K562 (cell line): ENCODE measurements around the gene SLCO3A1. TPM values are rescaled to one million over a fixed set of nuclear protein-coding genes. Genes with fewer than 3 reads are reported as not detected.

Experiments used
- ATAC-seq: fragments of 200-7000 bp; cut with Tn5 transposase; 3 replicates; pipeline ENCODE4 v1.9.1; 2020; ENCODE audit warnings: moderate library complexity
- BruUV-seq: library from RNA; stranded (reverse); fragments of 400-500 nt; replicated peaks from 2 replicates; lab custom pipeline; 2021; lab: Mats Ljungman, UMichigan
- CTCF ChIA-PET: fragments of 300-600 bp; formaldehyde crosslinking; extraction: SDS; loops from one replicate; lab custom pipeline; 2021; ENCODE audit warnings: low intra/inter-chr PET ratio; lab: Yijun Ruan, JAX
- POLR2A ChIA-PET: fragments of 300-600, 350-650 bp; sonication (Branson Sonifier 250); formaldehyde crosslinking; extraction: SDS; loops from one replicate; lab custom pipeline; 2021; ENCODE audit warnings: antibody characterized with exemption, inconsistent platforms; lab: Yijun Ruan, JAX
- DNase-seq, 4 experiments: peaks; one replicate each; pipeline versions ENCODE4 v3.0.0 to v3.0.0-alpha.2; 2011 to 2018; ENCODE audit warnings: low spot score in 3 of 4, mixed read lengths in 3 of 4; ENCODE audit errors: extremely low read depth in 1 of 4
- FAIRE-seq: peaks from 2 replicates; lab custom pipeline; 2011; peaks lifted over from hg19 to GRCh38; lab: Jason Lieb, UNC
- H2AFZ ChIP-seq: 2 replicates; pipeline ENCODE4 v1.6.0; 2011; ENCODE audit warnings: low read depth, low read length, control low read depth, inconsistent platforms
- H3K27ac ChIP-seq: fragments of 200-600 bp; 3 replicates; pipeline ENCODE4 v1.8.0; 2011; ENCODE audit warnings: low read depth, mild to moderate bottlenecking, control low read depth, inconsistent platforms, low read length, moderate library complexity, mixed read lengths; ENCODE audit errors: extremely low read depth
- H3K27me3 ChIP-seq, 2 experiments: fragments of 300-600 bp in 1 of 2; 2 replicates in 1 of 2; 3 replicates in 1 of 2; pipeline versions ENCODE4 v1.6.0 to v1.8.0; 2011; ENCODE audit warnings: inconsistent platforms in 2 of 2, low read length in 2 of 2, mild to moderate bottlenecking in 1 of 2, mixed read lengths in 1 of 2, moderate library complexity in 1 of 2; ENCODE audit not compliant: control insufficient read depth in 2 of 2, insufficient read depth in 2 of 2
- H3K36me3 ChIP-seq: fragments of 300-600 bp; 3 replicates; pipeline ENCODE4 v1.8.0; 2011; ENCODE audit warnings: mild to moderate bottlenecking, low read length, inconsistent platforms; ENCODE audit not compliant: control insufficient read depth, insufficient read depth
- H3K4me1 ChIP-seq, 2 experiments: fragments of 200-600 bp in 1 of 2; replicated peaks in 1 of 2; 2 replicates in 1 of 2; 3 replicates in 1 of 2; pipeline versions ENCODE4 v1.5.1 to v1.8.0; 2011; ENCODE audit warnings: inconsistent platforms in 2 of 2, low read length in 2 of 2, mild to moderate bottlenecking in 1 of 2, mixed read lengths in 1 of 2, moderate library complexity in 1 of 2; ENCODE audit not compliant: control insufficient read depth in 2 of 2, insufficient read depth in 2 of 2
- H3K4me2 ChIP-seq: 2 replicates; pipeline ENCODE4 v1.6.1; 2011; ENCODE audit warnings: low read length, control low read depth, inconsistent platforms, mixed read lengths; ENCODE audit not compliant: insufficient read depth
- H3K4me3 ChIP-seq: fragments of 200-600 bp; sonication (generic), shearing (Covaris generic); 2 replicates; pipeline ENCODE4 v1.5.1; 2016; ENCODE audit warnings: control low read depth, inconsistent platforms
- H3K79me2 ChIP-seq: fragments of 200-600 bp; 3 replicates; pipeline ENCODE4 v1.8.0; 2011; ENCODE audit warnings: low read length, inconsistent platforms; ENCODE audit not compliant: control insufficient read depth, insufficient read depth
- H3K9ac ChIP-seq, 2 experiments: 2 replicates each; pipeline versions ENCODE4 v1.6.0 to v1.6.1; 2011; ENCODE audit warnings: low read depth in 2 of 2, low read length in 2 of 2, control low read depth in 1 of 2, inconsistent platforms in 1 of 2, mild to moderate bottlenecking in 1 of 2, mixed read lengths in 1 of 2; ENCODE audit not compliant: insufficient read depth in 1 of 2
- H3K9me1 ChIP-seq: one replicate; pipeline ENCODE4 v1.6.0; 2011; ENCODE audit warnings: inconsistent platforms, mild to moderate bottlenecking, low read length, moderate library complexity; ENCODE audit not compliant: control insufficient read depth, insufficient read depth
- H3K9me3 ChIP-seq: replicated peaks from 2 replicates; pipeline ENCODE4 v1.5.1; 2011; ENCODE audit warnings: low read depth, low read length, inconsistent platforms; ENCODE audit not compliant: control insufficient read depth, insufficient read depth
- H4K20me1 ChIP-seq: replicated peaks from 2 replicates; pipeline ENCODE4 v1.6.1; 2011; ENCODE audit warnings: low read length, inconsistent platforms, mixed read lengths; ENCODE audit not compliant: control insufficient read depth, insufficient read depth
- ELF1 ChIP-seq: fragments of 200-800 bp; sonication (Bioruptor generic); IDR thresholded peaks from 2 replicates; pipeline ENCODE4 v1.6.1; 2016; ENCODE audit warnings: missing genetic modification characterization, missing compliant biosample characterization
- ETV1 ChIP-seq: fragments of 450-650 bp; conservative IDR thresholded peaks from 2 replicates; pipeline ENCODE4 v1.6.1; 2016; ENCODE audit warnings: missing genetic modification characterization, control low read depth, low read depth, missing compliant biosample characterization
- GABPA ChIP-seq: fragments of 200-800 bp; sonication (Bioruptor generic); conservative IDR thresholded peaks from 2 replicates; pipeline ENCODE4 v1.6.1; 2016; ENCODE audit warnings: low read depth, missing genetic modification characterization, missing compliant biosample characterization
- MAFG ChIP-seq: fragments of 450-650 bp; conservative IDR thresholded peaks from 2 replicates; pipeline ENCODE4 v1.6.1; 2016; ENCODE audit warnings: missing genetic modification characterization, missing compliant biosample characterization
- MEIS2 ChIP-seq: fragments of 450-650 bp; IDR thresholded peaks from 2 replicates; pipeline ENCODE4 v1.6.1; 2014; ENCODE audit warnings: mild to moderate bottlenecking; ENCODE audit not compliant: partially characterized antibody
- NFE2 ChIP-seq: IDR thresholded peaks from 2 replicates; pipeline ENCODE4 v1.6.1; 2014; ENCODE audit warnings: antibody characterized with exemption, low read depth
- NR2C2 ChIP-seq, 2 experiments: fragments of 200-800 bp in 1 of 2; sonication (Bioruptor generic) in 1 of 2; sonication (generic) in 1 of 2; formaldehyde crosslinking in 1 of 2; IDR thresholded peaks; 2 replicates each; pipeline versions ENCODE4 v1.6.1 to v1.8.0; 2016 to 2022; ENCODE audit warnings: mild to moderate bottlenecking in 1 of 2, missing compliant biosample characterization in 1 of 2, missing genetic modification characterization in 1 of 2, missing genetic modification reagents in 1 of 2
- PRMT5 ChIP-seq: sonication (generic); formaldehyde crosslinking; IDR thresholded peaks from 2 replicates; pipeline ENCODE4 v1.5.0; 2020; ENCODE audit warnings: missing genetic modification reagents
- ZNF184 ChIP-seq: sonication (generic); formaldehyde crosslinking; IDR thresholded peaks from 2 replicates; pipeline ENCODE4 v1.5.0; 2020; ENCODE audit warnings: missing genetic modification reagents
- ZNF584 ChIP-seq: fragments of 200-800 bp; sonication (Bioruptor generic); IDR thresholded peaks from 2 replicates; pipeline ENCODE4 v1.6.1; 2016; ENCODE audit warnings: low read depth, mild to moderate bottlenecking, missing genetic modification characterization, missing compliant biosample characterization
- ZNF589 ChIP-seq: fragments of 200-800 bp; sonication (Bioruptor generic); IDR thresholded peaks from 2 replicates; pipeline ENCODE4 v1.6.1; 2016; ENCODE audit warnings: low read depth, missing genetic modification characterization, missing compliant biosample characterization
- WGBS: fragments of 100-300 bp; shearing (Covaris generic); methylation state at CpG from one replicate; pipeline ENCODE4 v1.1.6; 2016; ENCODE audit warnings: low coverage, mixed read lengths; ENCODE audit not compliant: insufficient coverage; ENCODE audit errors: missing lambda C conversion rate; 5-methylcytosine and 5-hydroxymethylcytosine counted together
- in situ Hi-C: fragments of 300-500 bp; cut with MboI; formaldehyde crosslinking; loops from 4 replicates; pipeline ENCODE4 v1.15.0; 2018; ENCODE audit warnings: inconsistent platforms, mixed read lengths
- intact Hi-C: fragments of 100-400 bp; cut with micrococcal nuclease; formaldehyde crosslinking; loops from 2 replicates; pipeline ENCODE4 v1.14.2; 2022
- polyA plus RNA-seq, 8 experiments: library from polyadenylated mRNA; depleted of rRNA in 4 of 8; stranded (reverse) in 5 of 8; unstranded in 3 of 8; fragments of >200 nt; fragmentation: Nextera tagmentation in 2 of 8; fragmentation: Illumina TruSeq in 1 of 8; extraction: Ambion mirVana in 2 of 8; extraction: Trizol in 1 of 8; gene quantifications; 2 replicates each; pipeline versions ENCODE4 v1.2.1 to v1.2.3, GENCODE V29; 2011 to 2014; ENCODE audit warnings: inconsistent platforms in 1 of 8, missing spikeins in 1 of 8
- total RNA-seq, 7 experiments: library from RNA; depleted of rRNA in 6 of 7; stranded (reverse); fragments of >200 nt in 6 of 7; fragmentation: Illumina TruSeq in 2 of 7; extraction: Trizol in 2 of 7; gene quantifications; 2 replicates each; pipeline versions ENCODE4 v1.2.1 to v1.2.3, GENCODE V29; 2011 to 2021; ENCODE audit warnings: low replicate concordance in 1 of 7
- TF ChIP-seq, protein P1 (sequence below): fragments of 450-650 bp; IDR thresholded peaks from 2 replicates; pipeline ENCODE4 v1.6.1; 2016; ENCODE audit warnings: borderline replicate concordance
- TF ChIP-seq, protein P2 (sequence below): fragments of 200-800 bp; sonication (Bioruptor generic); IDR thresholded peaks from 2 replicates; pipeline ENCODE4 v1.6.1; 2016; ENCODE audit warnings: missing genetic modification characterization, missing compliant biosample characterization

Gene SLCO3A1
- total and polyA plus RNA-seq, 9 of the 15 experiments (the other 6 are each of a cell fraction or from before 2014, with no cell fraction given): 0.01 to 0.84 (median 0.06) TPM; not detected in 3

DNA sequence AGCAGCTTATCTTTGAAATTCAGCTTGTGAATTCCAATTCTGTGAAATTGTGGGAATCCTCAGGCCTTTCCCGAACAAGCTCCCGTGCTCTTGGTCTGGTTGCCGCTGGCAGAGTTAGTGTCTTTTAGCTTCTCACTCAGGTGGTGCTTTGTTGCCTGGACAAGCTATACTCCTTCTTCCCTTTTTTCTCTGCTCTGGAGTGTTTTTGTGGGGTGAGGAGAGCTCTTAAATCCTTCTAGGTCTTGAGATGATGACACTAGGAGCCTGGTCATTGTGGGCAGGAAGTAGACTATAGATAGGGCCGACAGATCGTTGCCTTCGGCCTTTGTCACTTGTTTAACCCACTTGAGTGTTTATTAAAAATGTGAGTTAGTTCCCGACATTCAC lies 93.8 kb downstream of the SLCO3A1 start:
- no peak overlapping the region for H3K4me3 ChIP-seq
- H3K4me2 ChIP-seq: peak overlapping the region; percentile 14; the same call in 1 of the 2 replicates
- TF ChIP-seq ELF1 (peak; percentile 65), GABPA (tag) (peak; percentile 78), ETV1 (tag) (peak; percentile 55), PRMT5 (no peak), ZNF589 (0 out of 2 replicates have a peak, but pooled peaks have one; percentile 46), ZNF584 (CRISPR knock-in tag) (peak; percentile 53; the same call in 1 of the 2 replicates), MAFG (peak; percentile 27), MEIS2 (peak; percentile 47), NFE2 (peak; percentile 76), NR2C2 (CRISPR knock-in tag; IDR thresholded peaks at IDR 0.05) (no peak), NR2C2 (tag; IDR thresholded peaks at IDR 0.05) (peak; percentile 36; the same call in 1 of the 2 replicates), ZNF184 (no peak)
- TF ChIP-seq, protein P1, sequence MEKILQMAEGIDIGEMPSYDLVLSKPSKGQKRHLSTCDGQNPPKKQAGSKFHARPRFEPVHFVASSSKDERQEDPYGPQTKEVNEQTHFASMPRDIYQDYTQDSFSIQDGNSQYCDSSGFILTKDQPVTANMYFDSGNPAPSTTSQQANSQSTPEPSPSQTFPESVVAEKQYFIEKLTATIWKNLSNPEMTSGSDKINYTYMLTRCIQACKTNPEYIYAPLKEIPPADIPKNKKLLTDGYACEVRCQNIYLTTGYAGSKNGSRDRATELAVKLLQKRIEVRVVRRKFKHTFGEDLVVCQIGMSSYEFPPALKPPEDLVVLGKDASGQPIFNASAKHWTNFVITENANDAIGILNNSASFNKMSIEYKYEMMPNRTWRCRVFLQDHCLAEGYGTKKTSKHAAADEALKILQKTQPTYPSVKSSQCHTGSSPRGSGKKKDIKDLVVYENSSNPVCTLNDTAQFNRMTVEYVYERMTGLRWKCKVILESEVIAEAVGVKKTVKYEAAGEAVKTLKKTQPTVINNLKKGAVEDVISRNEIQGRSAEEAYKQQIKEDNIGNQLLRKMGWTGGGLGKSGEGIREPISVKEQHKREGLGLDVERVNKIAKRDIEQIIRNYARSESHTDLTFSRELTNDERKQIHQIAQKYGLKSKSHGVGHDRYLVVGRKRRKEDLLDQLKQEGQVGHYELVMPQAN: no peak
- TF ChIP-seq, protein P2, sequence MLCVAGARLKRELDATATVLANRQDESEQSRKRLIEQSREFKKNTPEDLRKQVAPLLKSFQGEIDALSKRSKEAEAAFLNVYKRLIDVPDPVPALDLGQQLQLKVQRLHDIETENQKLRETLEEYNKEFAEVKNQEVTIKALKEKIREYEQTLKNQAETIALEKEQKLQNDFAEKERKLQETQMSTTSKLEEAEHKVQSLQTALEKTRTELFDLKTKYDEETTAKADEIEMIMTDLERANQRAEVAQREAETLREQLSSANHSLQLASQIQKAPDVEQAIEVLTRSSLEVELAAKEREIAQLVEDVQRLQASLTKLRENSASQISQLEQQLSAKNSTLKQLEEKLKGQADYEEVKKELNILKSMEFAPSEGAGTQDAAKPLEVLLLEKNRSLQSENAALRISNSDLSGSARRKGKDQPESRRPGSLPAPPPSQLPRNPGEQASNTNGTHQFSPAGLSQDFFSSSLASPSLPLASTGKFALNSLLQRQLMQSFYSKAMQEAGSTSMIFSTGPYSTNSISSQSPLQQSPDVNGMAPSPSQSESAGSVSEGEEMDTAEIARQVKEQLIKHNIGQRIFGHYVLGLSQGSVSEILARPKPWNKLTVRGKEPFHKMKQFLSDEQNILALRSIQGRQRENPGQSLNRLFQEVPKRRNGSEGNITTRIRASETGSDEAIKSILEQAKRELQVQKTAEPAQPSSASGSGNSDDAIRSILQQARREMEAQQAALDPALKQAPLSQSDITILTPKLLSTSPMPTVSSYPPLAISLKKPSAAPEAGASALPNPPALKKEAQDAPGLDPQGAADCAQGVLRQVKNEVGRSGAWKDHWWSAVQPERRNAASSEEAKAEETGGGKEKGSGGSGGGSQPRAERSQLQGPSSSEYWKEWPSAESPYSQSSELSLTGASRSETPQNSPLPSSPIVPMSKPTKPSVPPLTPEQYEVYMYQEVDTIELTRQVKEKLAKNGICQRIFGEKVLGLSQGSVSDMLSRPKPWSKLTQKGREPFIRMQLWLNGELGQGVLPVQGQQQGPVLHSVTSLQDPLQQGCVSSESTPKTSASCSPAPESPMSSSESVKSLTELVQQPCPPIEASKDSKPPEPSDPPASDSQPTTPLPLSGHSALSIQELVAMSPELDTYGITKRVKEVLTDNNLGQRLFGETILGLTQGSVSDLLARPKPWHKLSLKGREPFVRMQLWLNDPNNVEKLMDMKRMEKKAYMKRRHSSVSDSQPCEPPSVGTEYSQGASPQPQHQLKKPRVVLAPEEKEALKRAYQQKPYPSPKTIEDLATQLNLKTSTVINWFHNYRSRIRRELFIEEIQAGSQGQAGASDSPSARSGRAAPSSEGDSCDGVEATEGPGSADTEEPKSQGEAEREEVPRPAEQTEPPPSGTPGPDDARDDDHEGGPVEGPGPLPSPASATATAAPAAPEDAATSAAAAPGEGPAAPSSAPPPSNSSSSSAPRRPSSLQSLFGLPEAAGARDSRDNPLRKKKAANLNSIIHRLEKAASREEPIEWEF (CRISPR knock-in tag): 0 out of 2 replicates have a peak, but pooled peaks have one; percentile 60
- in situ Hi-C loops: no loop called here
- no peaks in the 10 kb centered on the region for H3K79me2 ChIP-seq
- WGBS: 0% methylated on average over 7 of the region's 7 CpGs
- DNase-seq: peak in 2 of 4 experiments; percentile 8 to 16
- no TSS peak for BruUV-seq
- 0 out of 2 replicates have a peak, but pooled peaks cover 4% of the 10 kb centered on the region for H4K20me1 ChIP-seq
- no peak overlapping the region for H2AFZ ChIP-seq
- no peak for FAIRE-seq
- ATAC-seq: peak; percentile 77
- no peak overlapping the region for H3K27ac ChIP-seq
- peaks cover 14 to 28% of the 10 kb centered on the region in 2 experiments; a peak in 4 of 5 replicates for H3K27me3 ChIP-seq
- ChIA-PET CTCF (no interaction called here), POLR2A (interaction anchor here (0.6 kb wide), 1 partner anchor 201 kb away, joined by 3 read pairs; no protein-coding TSS in a partner anchor)
- H3K9ac ChIP-seq: no peak overlapping the region
- H3K9me3 ChIP-seq: no peaks in the 10 kb centered on the region
- intact Hi-C loops: no loop called here
- peaks cover 0 to 9% of the 10 kb centered on the region in 2 experiments; a peak in 3 of 5 replicates for H3K4me1 ChIP-seq
- H3K36me3 ChIP-seq: no peaks in the 10 kb centered on the region
- H3K9me1 ChIP-seq: no peaks in the 10 kb centered on the region
